ENCODE results near the gene RNF123.
"Not testable (repeated sequence)": the region's sequence is repeated elsewhere in the genome, so short reads cannot be mapped to it uniquely, and the experiment has no call there.

Gene RNF123

DNA sequence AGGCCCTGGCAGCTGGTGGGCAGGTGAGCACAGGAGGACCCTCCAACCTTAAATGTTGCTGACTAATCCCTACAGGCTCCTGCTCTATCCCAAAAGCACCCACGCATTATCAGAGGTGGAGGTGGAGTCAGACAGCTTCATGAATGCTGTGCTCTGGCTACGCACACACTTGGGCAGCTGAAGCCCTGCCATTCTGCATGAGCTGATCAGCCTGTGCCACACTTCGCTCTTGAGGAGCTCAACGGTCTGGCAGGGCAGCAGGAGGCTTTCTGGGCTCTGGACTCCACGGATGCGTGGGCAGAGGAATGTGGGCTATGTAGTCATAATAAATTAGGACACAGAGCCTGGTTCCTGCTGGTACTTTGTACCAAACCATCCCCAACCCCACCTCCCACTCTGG lies 6.2 kb upstream of the RNF123 start:
- DNase-seq = no peak

DNA sequence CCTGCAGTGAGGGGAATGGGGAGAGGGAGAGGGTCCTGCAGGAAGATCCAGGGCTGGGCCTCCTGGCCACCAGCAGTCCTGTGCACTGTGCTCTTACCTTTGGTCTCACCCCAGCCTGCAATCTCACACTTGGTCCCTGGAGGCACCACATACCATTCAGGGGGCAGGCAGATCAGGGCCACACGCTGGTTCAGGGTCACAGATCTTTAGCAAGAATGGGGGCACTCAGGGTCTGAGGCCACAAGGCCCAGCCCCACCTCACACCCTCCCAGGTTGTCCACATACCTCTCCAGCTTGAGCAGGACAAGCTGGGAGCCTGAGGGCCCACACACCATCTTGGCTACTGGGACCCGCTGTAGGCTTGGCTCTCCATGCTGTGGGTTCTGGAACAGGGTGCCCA lies 4.9 kb upstream of the RNF123 start:
- not testable (repeated sequence) for DNase-seq

DNA sequence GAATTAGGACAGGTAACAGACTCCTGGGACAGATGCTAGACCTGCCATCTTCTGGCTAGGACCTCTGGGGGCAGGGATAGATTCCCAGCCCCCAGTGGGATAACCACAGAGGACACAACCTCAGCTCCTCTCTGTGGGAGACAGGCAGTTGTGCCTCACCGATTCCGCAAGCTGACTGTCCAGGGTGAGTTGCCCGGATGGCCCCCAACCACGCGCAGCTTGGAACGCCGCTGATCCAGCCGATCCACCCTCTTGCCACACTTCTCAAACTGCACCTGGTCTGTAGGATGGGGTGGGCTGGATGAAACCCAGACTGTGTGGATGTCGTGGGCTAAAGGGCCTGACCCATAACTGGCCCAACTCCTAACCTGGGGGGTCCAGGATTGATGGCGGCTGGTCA lies 4.3 kb upstream of the RNF123 start:
- DNase-seq = not testable (repeated sequence)

DNA sequence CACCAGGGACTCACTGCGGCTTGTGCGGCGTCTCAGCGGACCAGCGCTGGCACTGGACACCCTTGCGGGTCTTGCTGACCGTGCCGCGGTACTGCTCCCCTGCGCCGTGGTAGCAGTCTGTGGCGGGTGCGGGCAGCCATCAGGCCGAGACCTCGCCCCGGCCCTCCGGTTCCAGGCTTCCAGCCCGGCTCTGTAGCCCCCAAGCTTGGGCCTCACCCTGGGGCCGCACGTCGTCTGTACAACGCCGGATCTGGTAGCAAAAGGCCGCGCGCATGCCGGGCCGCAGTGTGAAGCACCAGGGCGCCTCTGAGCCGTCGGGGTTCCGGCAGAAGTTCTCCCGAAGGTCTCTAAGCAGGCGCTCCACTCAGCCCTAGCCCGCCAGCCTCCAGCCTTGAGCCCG lies 3.5 kb upstream of the RNF123 start:
- not testable (repeated sequence) for DNase-seq

DNA sequence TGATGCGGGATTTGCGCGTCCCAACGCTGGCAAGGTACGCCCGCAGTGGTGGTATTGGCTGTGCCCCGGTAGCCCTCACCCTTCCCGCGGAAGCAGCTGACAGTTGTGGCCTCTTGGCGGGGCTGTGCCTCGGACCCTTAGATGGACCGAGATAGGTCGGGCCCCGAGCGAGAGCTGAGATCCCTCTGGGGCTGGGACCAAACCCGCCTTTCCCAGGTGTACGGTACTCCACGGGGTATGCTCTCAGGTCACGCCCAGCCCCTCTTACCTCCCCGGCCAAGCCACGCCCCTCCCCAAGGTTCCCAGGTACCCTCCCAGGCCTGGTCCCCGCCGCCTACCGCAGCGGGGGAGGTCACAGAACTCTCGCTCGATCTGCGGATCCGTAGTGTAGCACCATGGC lies 3.0 kb upstream of the RNF123 start:
- DNase-seq = not testable (repeated sequence)

DNA sequence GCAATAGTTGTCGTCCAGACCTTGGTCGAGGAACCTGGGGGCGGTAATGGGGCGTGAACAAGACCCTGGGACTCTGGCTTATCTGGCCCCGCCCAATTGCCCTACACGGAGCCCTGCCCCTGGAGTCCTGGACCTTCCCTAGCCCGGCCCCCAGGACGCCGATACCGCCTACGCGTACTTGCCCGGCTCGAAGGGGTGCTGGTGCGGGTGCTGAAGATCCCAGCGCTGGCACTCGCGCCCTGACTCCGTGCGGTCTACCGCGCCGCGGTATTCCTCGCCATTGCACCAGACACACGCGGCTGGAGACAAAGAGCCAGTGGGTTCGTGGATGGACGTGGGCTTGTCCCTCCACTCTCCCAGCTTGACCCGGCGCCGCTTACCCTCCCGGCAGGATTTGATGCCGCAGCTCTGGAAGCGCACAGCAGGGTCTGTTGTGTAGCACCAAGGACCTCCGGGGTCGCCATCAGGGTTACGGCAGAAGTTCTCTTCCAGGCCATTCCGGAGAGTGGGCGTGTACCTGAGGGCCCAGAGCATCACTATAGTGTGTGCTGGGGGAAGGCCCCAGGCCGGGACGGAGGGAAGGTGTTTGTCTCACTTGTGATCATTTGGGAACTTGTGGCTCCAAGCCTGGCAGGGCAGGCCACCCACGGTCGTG lies 2.5 kb upstream of the RNF123 start:
- DNase-seq = not testable (repeated sequence)

DNA sequence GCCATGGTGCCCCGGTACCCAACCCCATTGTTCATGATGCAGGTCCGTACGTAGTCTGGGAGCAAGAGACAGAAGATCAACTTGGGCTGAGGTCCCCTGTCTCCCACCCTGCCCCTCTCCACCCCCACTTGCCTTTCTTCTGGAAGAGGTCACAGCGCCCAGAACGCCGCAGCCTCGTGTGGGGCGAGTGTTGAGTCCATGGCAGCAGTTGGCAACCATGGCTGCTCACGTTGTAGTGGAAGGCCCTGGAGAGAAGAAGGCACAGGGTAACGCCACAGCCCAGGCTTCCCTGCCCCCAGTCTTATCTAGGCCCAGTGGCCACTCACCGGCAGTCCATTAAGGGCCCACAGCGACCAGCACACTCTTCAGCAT lies 1.9 kb upstream of the RNF123 start:
- DNase-seq = not testable (repeated sequence)

DNA sequence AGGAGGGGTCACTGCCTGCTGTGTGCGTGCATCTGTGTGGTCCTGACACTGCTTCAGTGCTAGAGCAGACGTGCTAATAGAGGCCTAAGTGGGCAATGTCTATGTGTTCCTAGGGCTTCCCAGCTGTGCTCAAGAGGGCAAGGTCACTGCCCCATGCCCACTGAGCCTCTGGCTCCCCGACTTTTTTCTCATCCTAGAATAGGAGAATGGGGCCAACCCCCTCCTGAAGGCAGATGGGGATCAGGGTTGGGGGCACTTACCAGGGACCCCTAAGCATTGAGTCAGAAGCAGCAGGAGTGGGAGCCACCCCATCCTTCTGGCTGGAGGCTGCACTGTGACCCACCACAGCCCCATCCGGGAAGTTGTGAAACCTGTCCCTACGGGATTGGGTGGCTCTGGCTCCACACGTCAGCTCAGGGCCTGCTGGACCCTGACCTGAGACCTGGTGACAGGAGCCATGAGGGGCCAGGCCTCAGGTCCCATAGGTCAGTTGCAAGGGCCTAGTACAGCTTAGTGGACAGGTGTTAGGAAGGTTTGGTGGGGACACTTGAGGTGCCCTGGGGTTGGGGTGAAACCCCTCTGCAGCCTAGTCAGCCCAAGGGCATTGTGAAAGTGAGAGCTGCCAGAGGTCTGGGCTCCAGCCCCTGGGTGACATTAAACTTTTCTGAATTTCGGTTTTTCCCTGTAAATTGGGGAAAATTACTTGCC lies 865 bp upstream of the RNF123 start:
- not testable (repeated sequence) for DNase-seq

DNA sequence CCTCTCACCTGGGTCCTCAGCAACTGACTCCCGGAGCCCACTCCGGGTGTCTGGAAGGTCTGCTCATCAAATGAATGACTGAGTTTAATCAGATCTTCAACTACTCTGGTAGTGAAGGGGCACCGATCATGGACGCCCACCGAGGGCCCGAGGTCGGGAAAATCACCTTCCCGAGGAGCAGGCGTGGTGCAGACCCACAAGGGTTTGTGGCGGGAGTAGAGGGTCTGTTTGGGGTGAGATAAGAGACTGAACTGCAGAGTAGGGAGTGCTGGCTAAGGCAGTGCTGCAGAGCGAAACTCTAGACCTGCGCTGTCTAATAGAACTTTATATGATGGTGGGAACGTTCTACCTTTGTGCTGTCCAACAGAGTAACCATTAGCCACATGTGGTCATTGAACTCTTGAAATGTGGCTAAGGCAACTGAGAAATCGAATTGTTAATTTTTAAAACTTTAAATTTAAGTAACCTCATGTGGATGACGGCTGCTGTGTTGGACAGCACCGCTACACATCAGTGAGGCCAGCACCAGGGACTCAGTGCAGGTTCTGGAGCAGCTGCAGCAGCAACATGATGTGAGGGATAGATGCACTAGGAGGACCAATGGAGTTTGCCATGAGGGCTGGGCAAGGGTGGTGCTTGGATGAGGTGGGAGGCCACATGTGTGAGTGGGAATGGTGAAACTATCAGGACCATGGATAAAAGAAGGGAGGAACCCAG lies 709 bp downstream of the RNF123 start:
- DNase-seq = not testable (repeated sequence)

DNA sequence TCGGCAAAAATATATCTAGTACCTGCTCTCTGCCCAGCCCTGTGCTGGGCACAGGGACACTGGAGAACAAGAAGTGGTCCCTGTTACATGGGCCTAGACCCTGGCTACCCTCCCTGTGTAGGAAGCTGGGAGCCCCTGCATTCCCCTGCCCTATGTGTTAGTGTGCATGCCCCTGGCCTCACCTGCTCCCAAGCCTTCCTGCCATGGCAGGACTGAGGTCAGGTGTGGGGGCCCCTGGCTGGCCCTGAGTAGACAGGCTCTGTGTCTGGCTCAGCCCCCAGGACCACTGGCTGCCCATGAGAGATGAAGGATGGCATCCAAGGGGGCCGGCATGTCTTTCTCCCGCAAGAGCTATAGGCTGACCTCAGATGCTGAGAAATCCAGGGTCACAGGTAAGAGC lies 1.5 kb downstream of the RNF123 start:
- not testable (repeated sequence) for DNase-seq

DNA sequence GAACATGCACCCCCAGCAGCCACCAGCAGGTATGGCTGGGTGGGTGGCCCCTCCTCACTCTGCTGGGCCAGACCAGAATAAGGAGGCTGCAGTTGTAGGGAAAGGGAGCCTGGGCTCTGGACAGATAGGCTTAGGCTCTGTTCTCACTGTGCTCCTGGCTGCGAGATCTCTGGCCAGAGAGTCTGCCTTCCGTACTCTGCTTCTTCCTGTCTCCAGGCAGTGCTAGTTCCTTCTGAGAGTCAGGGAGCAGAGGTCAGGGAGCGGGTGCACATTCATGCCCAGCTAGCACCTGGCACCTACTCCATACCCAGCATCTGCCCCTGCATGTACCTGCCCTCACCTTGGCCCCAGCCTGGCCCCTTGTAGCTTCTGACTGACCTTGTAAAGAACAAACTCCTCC lies 2.1 kb downstream of the RNF123 start:
- DNase-seq = not testable (repeated sequence)

DNA sequence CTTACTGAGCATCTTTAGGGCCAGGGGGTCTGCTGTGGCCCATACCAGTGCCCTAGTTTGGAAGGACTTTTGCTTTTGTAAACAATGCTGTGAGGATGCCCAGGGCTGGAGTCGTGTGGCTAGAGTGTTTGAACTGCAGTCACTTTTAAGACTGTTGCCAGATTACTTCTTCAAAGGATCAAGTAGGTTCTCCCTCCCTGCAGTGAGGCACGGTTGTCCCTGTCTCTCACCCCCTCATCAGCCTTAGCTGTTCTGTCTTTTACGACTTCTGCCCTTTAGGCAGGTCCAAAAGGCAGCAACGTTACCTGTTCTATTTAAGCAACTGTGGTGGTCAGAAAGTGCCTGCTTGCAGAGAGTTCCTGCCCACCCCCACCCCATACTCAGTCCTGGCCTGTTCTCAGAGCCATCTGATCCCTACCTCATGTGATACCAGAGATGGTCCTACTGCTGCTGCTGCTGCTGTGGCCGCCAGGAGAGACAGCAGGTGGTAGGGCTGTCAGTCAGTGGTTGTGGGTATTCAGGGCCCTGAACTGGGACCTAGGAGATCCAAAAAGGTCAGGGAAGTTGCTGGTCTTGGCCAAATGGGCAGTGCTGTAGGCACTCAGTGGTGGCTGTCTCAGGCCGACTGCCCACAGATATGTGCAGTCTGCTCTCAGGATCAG lies 5.2 kb downstream of the RNF123 start:
- not testable (repeated sequence) for DNase-seq

DNA sequence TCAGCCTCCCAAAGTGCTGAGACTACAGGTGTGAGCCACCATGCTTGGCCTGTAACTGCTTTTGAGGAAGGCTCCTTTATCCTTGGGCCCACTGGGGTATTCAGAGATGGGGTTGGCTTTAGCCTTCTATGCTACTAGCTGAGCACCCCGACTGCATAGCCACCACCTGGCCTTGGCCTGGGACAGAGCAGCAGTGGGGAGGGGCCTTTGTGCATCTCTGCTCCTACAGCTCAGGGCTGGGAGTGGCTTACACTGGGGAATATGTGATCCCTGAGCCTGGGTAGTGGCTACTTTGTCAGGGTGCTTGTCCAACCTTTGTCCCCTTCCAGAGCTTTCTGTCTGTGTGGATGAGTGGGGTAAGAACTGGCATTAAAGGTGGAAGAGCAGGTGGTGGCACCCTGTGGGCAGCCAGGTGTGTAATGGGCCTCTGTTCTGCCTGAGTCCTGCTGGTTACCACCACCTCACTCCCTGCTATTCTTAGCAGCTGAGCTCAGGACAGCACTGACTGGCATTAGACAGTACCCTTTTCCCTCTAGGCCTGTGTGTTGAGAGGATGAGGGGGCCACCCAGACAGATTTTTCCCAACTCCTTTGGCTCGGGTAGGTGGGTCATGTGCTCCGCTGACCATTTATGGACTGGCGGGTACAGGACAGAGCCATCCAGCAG lies 6.1 kb downstream of the RNF123 start:
- DNase-seq = not testable (repeated sequence)

DNA sequence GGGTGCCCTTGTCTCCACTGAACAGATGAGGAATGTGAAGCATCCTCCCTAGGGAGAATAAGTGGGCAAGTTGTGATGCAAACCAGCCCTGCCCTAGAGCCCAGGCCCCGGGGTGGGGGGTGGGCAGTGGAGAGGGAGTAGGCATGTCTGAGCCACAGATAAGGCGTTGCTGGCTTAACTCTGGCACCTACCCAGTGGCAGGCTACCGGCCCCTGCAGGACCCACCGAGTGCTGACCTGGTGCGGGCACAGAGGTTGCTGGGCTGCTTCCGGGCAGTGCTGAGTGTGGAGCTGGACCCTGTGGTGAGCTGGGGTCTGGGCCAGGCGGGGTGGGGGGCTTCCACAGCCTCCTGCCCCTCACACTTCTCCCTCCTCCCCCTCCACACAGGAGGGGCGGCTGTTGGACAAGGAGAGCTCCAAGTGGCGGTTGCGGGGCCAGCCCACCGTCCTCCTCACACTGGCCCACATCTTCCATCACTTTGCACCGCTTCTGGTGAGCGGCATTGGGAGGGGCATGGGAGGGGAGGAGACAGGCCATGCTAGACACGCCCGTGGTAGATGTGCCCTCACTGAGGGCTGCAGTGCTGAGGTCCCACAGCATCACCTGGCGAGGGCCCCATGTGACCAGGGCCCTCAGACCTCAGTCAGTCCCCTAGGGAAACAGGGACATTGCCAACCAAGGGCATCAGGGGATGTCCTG lies 10.1 kb downstream of the RNF123 start:
- DNase-seq = no peak

DNA sequence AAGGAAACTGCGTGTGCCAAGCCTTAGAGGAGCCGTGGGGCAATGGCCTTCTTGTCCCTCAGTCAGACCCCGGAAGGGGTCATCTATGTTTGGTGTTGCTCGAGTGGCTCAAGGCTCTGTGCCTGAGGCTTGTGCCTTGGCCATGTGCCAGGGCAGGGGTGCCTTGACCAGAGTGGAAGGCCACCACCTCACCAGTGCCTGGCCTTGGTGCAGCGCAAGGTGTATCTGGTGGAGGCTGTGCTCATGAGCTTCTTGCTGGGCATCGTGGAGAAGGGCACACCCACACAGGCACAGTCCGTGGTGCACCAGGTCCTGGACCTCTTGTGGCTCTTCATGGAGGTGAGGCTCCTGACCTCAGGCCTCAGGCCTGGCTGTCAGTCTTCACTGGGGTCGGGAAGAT lies 10.7 kb downstream of the RNF123 start:
- DNase-seq = no peak

DNA sequence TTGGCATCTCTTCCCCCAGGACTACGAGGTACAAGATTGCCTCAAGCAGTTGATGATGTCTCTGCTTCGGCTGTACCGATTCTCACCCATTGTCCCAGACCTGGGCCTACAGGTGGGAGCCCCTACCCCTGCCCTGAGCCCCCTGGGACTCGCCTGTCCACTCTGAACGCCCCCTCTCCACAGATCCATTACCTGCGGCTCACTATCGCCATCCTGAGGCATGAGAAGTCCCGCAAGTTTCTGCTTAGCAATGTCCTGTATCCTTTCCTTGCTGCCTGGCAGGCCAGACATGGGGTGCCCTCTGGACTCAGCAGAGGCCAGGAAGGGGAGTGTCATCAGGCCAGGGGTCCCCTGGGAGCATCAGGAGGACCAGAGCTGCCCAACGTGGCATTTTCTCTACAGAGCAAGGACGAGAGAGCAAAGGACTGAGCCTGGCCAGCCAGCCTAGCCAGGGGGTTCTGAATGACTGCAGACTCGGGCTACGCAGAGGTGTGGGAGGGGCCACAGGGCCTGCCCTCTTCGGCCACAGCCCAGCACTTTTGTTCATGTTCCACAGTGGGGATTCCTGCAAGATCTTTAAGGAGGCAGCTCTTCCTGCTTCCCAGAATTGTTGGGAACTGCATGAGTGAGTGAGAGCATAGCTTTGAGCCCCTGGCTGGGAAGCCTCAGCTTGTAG lies 11.2 kb downstream of the RNF123 start:
- no peak for DNase-seq

DNA sequence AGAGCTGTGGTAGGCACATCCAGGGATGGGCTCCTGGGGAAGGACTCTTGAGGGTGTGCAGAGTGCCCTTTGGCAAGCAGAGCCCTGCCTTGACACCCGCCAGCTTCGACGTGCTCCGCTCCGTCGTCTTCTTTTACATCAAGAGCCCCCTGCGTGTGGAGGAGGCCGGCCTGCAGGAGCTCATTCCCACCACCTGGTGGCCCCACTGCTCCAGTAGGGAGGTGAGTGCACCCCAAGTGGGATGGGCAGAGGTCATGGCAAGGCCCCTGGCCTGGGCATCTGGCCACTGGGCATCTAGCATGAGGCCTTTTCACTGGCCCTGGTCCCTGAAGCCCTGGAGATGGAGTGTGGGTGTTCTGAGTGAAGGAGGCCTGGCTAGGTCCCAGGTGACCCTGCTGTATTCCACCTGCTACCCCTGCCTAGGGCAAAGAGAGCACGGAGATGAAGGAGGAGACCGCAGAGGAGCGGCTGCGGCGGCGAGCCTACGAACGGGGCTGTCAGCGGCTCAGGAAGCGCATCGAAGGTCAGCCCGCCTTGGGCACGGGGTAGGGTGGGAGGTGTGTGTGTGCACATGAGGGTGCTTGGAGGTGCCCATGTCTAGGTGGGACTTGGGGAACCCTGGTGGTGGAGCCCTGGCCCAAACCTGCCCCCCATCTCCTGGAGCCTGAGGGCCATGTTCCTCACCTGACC lies 12.2 kb downstream of the RNF123 start:
- no peak for DNase-seq

DNA sequence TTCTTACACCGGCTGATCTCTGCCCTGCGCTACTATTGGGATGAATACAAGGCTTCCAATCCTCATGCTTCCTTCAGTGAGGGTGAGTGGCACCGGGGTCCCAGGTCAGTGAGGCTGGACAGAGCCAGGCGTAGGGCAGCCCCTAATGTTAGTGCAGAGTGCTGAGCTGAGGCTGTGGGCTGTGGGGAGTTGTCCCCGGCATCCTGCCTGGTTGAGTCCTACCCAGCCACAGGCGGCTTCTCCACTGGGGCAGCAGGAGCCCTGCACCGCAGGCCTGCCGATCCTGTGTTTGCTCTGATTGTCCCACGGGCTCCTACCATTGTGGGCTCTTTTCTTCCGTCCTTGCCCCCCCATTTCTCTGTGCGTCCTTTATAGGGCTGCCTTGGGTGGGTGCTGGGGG lies 13.3 kb downstream of the RNF123 start:
- no peak for DNase-seq

DNA sequence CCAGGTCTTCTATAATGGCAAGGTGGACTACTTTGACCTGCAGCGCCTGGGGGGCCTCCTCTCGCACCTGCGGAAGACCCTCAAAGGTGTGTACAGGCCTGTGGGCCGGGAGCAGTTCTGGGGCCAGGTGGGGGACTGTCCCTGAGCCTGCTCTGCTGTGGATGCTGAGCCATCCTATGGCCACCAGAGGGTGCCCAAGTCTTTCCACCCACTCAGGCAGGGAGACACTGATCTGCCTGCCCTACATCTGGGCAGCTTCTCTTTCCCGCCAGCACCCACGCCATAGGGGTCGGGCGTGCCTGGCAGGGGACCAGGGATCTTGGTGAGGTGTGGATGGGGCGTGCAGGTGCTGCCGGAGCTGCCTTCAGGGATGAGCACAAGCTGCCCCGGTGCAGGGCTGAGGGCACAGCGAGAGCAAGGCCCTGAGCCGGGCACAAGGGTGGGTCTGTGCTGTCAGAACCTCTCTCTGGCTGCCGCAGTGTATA lies 14.1 kb downstream of the RNF123 start:
- no peak for DNase-seq

DNA sequence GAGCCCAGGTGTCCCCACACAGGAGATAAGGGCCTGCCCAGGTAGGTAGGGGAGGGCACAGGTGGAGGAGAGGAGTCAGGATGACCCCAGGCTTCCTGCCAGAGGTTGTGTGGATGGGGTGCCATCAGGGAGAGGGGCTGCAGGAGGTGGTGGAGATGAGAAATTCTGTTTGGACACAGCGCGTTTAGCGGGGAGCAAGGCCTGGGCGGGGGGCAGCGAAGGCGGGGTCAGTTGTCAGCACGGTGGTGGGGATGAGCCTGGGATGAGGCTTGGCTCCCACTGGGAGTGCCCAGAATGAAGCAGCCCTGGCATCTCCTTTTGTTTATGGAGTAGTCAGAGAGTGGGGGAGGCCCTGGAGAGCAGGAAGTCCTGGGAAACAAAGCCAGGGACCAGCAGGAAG lies 14.6 kb downstream of the RNF123 start:
- peak; percentile 28 for DNase-seq

DNA sequence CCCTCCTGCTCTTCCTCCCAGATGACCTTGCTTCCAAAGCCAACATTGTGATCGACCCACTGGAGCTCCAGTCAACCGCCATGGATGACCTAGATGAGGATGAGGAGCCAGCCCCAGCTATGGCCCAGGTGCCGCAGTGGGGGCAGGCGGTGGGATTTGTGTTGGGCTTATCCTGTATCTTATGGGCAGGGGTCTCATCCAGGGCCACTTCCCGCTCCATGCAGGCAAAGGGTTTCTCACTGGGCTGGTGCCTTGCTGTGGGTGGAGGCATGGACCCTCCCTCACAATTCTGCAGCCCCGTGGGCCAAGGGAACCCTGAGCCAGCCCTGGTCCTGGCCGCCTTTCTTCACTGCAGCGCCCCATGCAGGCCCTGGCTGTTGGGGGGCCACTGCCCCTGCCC lies 15.3 kb downstream of the RNF123 start:
- peak; percentile 25 for DNase-seq

All from left hindlimb (tissue), 1 donor.